Measurements from ENCODE around the gene LPCAT1. TPM values are rescaled to one million over a fixed set of nuclear protein-coding genes. Genes with fewer than 3 reads are reported as not detected.

LPCAT1 gene
- total RNA-seq, 1 experiment from 2014 or later, result 75.0 TPM

DNA sequence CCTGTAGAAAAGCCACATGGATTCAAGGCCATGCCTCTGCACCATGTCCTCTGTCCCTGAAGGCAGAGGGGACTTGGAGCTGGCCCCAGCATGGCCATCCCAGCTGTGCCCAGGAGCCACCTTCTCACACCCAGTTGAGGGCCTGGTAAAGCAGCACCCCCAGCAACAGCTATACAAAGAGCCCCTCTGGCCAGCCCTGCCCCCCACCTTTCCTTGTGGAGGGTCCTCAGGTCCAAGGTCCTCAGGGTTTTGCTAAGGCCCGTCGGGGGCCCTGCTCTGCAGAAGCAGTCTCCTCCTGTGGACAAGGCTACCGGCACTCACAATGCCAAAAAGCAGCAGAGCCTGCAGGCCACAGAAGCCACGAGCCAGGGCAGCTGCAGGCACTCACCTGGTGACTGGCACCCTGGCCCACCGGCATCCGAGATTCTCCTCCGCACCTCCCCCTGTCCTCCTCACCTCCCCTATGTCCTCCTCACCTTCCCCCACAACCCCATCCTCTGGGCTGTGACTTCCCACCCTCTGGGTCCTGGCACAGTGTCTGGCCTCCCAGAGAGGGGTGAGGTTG is 39.9 kb upstream of the LPCAT1 start:
- H4K20me1 ChIP-seq (ENCODE audit: insufficient read depth), result no peaks in the 10 kb centered on the region
- H3K4me1 ChIP-seq (ENCODE audit: control insufficient read depth in 1 of 2, insufficient read depth in 2 of 2, low read length in 2 of 2), result peaks cover 11 to 26% of the 10 kb centered on the region in 2 experiments
- H3K27ac ChIP-seq (ENCODE audit: low read depth, low read length), result no peak overlapping the region
- POLR2A ChIA-PET, result no interaction called here
- DNase-seq (ENCODE audit: low read depth, low spot score), result no peak
- H3K79me2 ChIP-seq (ENCODE audit: insufficient read depth, low read length), result no peaks in the 10 kb centered on the region
- peak; percentile 50 for ATAC-seq
- no peak overlapping the region for H2AFZ ChIP-seq (ENCODE audit: low read depth, low read length, poor library complexity, severe bottlenecking)
- BruUV-seq (replicated peaks), result no TSS peak
- CTCF ChIA-PET, result no interaction called here
- H3K36me3 ChIP-seq (ENCODE audit: control insufficient read depth in 1 of 2, insufficient read depth in 2 of 2, low read length in 2 of 2), result no peaks in the 10 kb centered on the region
- H3K4me3 ChIP-seq (replicated peaks in 1 of 2; ENCODE audit: low read depth in 1 of 2, low read length in 2 of 2), result no peak overlapping the region
- intact Hi-C loops (cut with micrococcal nuclease), result no loop called here
- RAD21 ChIA-PET (ENCODE audit: low non-redundant PET in 1 of 2, low total read pairs in 2 of 2, uncharacterized antibody in 2 of 2, unreplicated experiment in 2 of 2), result no interaction called here
- peaks cover 14% of the 10 kb centered on the region; the same call in 1 of the 2 replicates for H3K27me3 ChIP-seq (ENCODE audit: insufficient read depth, low read length)
- H3K9me3 ChIP-seq (ENCODE audit: control insufficient read depth in 1 of 2, insufficient read depth in 1 of 2, low read depth in 1 of 2, low read length in 2 of 2), result no peaks in the 10 kb centered on the region
- H3K9ac ChIP-seq (ENCODE audit: low read length), result no peak overlapping the region
- TF ChIP-seq CEBPB (IDR thresholded peaks at IDR 0.05; ENCODE audit: low read depth), result no peak
- no peak for TF ChIP-seq SP1 (IDR thresholded peaks at IDR 0.05; ENCODE audit: low read depth)
- TF ChIP-seq FOSL1 (IDR thresholded peaks at IDR 0.05; ENCODE audit: low read depth), result no peak
- no peak for TF ChIP-seq RAD21 (IDR thresholded peaks at IDR 0.05; ENCODE audit: low read depth)
- TF ChIP-seq POLR2A (IDR thresholded peaks at IDR 0.05; ENCODE audit: borderline replicate concordance, extremely low read depth, insufficient read depth, insufficient read length), result no peak
- no peak for TF ChIP-seq JUND (IDR thresholded peaks at IDR 0.05)
- TF ChIP-seq, protein P1, sequence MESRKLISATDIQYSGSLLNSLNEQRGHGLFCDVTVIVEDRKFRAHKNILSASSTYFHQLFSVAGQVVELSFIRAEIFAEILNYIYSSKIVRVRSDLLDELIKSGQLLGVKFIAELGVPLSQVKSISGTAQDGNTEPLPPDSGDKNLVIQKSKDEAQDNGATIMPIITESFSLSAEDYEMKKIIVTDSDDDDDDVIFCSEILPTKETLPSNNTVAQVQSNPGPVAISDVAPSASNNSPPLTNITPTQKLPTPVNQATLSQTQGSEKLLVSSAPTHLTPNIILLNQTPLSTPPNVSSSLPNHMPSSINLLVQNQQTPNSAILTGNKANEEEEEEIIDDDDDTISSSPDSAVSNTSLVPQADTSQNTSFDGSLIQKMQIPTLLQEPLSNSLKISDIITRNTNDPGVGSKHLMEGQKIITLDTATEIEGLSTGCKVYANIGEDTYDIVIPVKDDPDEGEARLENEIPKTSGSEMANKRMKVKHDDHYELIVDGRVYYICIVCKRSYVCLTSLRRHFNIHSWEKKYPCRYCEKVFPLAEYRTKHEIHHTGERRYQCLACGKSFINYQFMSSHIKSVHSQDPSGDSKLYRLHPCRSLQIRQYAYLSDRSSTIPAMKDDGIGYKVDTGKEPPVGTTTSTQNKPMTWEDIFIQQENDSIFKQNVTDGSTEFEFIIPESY (IDR thresholded peaks at IDR 0.05; ENCODE audit: extremely low read depth, insufficient replicate concordance, low read length), result no peak
- TF ChIP-seq CBX3 (IDR thresholded peaks at IDR 0.05; ENCODE audit: low read depth), result no peak
- H3K4me2 ChIP-seq (ENCODE audit: low read length), result peak overlapping the region; percentile 56
- no peaks in the 10 kb centered on the region for H3K9me2 ChIP-seq (ENCODE audit: insufficient read depth)

DNA sequence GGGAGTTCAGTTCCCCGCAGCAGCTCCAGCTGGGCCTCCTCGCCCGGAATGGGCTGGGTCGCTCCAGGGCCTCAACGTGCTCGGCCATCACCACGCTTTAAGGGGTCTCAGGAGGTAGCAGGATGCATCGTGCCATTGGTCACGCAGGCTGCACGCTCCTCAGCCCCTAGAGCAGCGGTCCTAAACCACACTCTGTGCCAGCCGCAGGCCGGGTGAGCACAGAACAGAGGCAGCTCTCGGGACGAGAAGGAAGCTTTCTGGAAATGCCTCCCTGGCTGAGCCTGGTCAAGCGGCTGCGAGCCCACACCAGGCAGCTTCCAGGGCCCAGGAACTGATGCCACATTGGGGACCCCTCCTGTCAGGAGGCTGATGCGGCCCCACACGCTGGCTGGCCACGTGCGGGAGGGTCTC is 39.3 kb upstream of the LPCAT1 start:
- ChIA-PET RAD21 (ENCODE audit: low non-redundant PET in 1 of 2, low total read pairs in 2 of 2, uncharacterized antibody in 2 of 2, unreplicated experiment in 2 of 2) (no interaction called here), POLR2A (no interaction called here), CTCF (no interaction called here)
- no peak overlapping the region for H3K4me2 ChIP-seq (ENCODE audit: low read length)
- TF ChIP-seq SIN3A (IDR thresholded peaks at IDR 0.05; ENCODE audit: low read depth) (no peak), RAD21 (IDR thresholded peaks at IDR 0.05; ENCODE audit: low read depth) (no peak), EGR1 (IDR thresholded peaks at IDR 0.05; ENCODE audit: low read depth) (no peak), EZH2phosphoT487 (IDR thresholded peaks at IDR 0.05; ENCODE audit: borderline replicate concordance) (no peak), ELF1 (IDR thresholded peaks at IDR 0.05; ENCODE audit: borderline replicate concordance, low read depth) (no peak), POLR2A (IDR thresholded peaks at IDR 0.05; ENCODE audit: borderline replicate concordance, extremely low read depth, insufficient read depth, insufficient read length) (no peak), SRF (IDR thresholded peaks at IDR 0.05; ENCODE audit: low read depth) (no peak), FOSL1 (IDR thresholded peaks at IDR 0.05; ENCODE audit: low read depth) (no peak)
- TF ChIP-seq, protein P2, sequence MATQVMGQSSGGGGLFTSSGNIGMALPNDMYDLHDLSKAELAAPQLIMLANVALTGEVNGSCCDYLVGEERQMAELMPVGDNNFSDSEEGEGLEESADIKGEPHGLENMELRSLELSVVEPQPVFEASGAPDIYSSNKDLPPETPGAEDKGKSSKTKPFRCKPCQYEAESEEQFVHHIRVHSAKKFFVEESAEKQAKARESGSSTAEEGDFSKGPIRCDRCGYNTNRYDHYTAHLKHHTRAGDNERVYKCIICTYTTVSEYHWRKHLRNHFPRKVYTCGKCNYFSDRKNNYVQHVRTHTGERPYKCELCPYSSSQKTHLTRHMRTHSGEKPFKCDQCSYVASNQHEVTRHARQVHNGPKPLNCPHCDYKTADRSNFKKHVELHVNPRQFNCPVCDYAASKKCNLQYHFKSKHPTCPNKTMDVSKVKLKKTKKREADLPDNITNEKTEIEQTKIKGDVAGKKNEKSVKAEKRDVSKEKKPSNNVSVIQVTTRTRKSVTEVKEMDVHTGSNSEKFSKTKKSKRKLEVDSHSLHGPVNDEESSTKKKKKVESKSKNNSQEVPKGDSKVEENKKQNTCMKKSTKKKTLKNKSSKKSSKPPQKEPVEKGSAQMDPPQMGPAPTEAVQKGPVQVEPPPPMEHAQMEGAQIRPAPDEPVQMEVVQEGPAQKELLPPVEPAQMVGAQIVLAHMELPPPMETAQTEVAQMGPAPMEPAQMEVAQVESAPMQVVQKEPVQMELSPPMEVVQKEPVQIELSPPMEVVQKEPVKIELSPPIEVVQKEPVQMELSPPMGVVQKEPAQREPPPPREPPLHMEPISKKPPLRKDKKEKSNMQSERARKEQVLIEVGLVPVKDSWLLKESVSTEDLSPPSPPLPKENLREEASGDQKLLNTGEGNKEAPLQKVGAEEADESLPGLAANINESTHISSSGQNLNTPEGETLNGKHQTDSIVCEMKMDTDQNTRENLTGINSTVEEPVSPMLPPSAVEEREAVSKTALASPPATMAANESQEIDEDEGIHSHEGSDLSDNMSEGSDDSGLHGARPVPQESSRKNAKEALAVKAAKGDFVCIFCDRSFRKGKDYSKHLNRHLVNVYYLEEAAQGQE (IDR thresholded peaks at IDR 0.05; ENCODE audit: low read depth), result no peak
- TF ChIP-seq, protein P3, sequence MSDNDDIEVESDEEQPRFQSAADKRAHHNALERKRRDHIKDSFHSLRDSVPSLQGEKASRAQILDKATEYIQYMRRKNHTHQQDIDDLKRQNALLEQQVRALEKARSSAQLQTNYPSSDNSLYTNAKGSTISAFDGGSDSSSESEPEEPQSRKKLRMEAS (IDR thresholded peaks at IDR 0.05), result no peak
- no peaks in the 10 kb centered on the region for H3K36me3 ChIP-seq (ENCODE audit: control insufficient read depth in 1 of 2, insufficient read depth in 2 of 2, low read length in 2 of 2)
- H3K27me3 ChIP-seq (ENCODE audit: insufficient read depth, low read length), result peaks cover 14% of the 10 kb centered on the region; the same call in 1 of the 2 replicates
- H3K9me2 ChIP-seq (ENCODE audit: insufficient read depth), result no peaks in the 10 kb centered on the region
- no peak for DNase-seq (ENCODE audit: low read depth, low spot score)
- no peak overlapping the region for H3K4me3 ChIP-seq (replicated peaks in 1 of 2; ENCODE audit: low read depth in 1 of 2, low read length in 2 of 2)
- no peak overlapping the region for H2AFZ ChIP-seq (ENCODE audit: low read depth, low read length, poor library complexity, severe bottlenecking)
- no peaks in the 10 kb centered on the region for H4K20me1 ChIP-seq (ENCODE audit: insufficient read depth)
- peaks cover 11 to 26% of the 10 kb centered on the region in 2 experiments for H3K4me1 ChIP-seq (ENCODE audit: control insufficient read depth in 1 of 2, insufficient read depth in 2 of 2, low read length in 2 of 2)
- no peak overlapping the region for H3K9ac ChIP-seq (ENCODE audit: low read length)
- BruUV-seq (replicated peaks), result no TSS peak
- H3K27ac ChIP-seq (ENCODE audit: low read depth, low read length), result no peak overlapping the region
- no peak for ATAC-seq
- H3K9me3 ChIP-seq (ENCODE audit: control insufficient read depth in 1 of 2, insufficient read depth in 1 of 2, low read depth in 1 of 2, low read length in 2 of 2), result no peaks in the 10 kb centered on the region
- intact Hi-C loops (cut with micrococcal nuclease), result no loop called here
- no peaks in the 10 kb centered on the region for H3K79me2 ChIP-seq (ENCODE audit: insufficient read depth, low read length)

All from HCT116 (cell line).